Activated B cell treated with CpG ODN at 0.5 μM for 24 hours (primary cell): Measurements from ENCODE around the gene PPP6R3. TPM values are rescaled to one million over a fixed set of nuclear protein-coding genes. Genes with fewer than 3 reads are reported as not detected.

Experiments
- ATAC-seq: fragments of 200-7000 bp; cut with Tn5 transposase; one replicate; pipeline ENCODE4 v1.10.0; 2021; ENCODE audit warnings: low read depth, mild to moderate bottlenecking, moderate library complexity
- CTCF ChIA-PET: fragments of 350-600 bp; sonication (Branson Sonifier 250); formaldehyde crosslinking; loops from one replicate; lab custom pipeline; 2021; ENCODE audit warnings: antibody characterized with exemption; lab: Charles Lee
- POLR2A ChIA-PET: fragments of 350-600 bp; sonication (Branson Sonifier 250); formaldehyde crosslinking; loops from one replicate; lab custom pipeline; 2021; ENCODE audit warnings: antibody characterized with exemption; lab: Charles Lee
- DNase-seq: peaks from one replicate; pipeline ENCODE4 v3.0.0; 2022
- H3K27ac Mint-ChIP-seq: one replicate; pipeline ENCODE4 v1.8.0; 2020; ENCODE audit warnings: mixed read lengths
- H3K27me3 Mint-ChIP-seq: one replicate; pipeline ENCODE4 v1.8.0; 2021; ENCODE audit warnings: mixed read lengths
- H3K36me3 Mint-ChIP-seq: one replicate; pipeline ENCODE4 v1.8.0; 2021; ENCODE audit warnings: low read depth, mixed read lengths
- H3K4me1 Mint-ChIP-seq: one replicate; pipeline ENCODE4 v1.8.0; 2021; ENCODE audit warnings: mixed read lengths
- H3K4me3 Mint-ChIP-seq: one replicate; pipeline ENCODE4 v1.8.0; 2020; ENCODE audit warnings: mild to moderate bottlenecking, mixed read lengths
- H3K9me3 Mint-ChIP-seq: one replicate; pipeline ENCODE4 v1.8.0; 2020; ENCODE audit warnings: mixed read lengths
- CTCF ChIP-seq: fragments of 200-600 bp; IDR thresholded peaks from one replicate; pipeline ENCODE4 v1.8.0; 2022; ENCODE audit warnings: antibody characterized with exemption, mild to moderate bottlenecking
- intact Hi-C: fragments of 100-400 bp; cut with micrococcal nuclease; formaldehyde crosslinking; loops from one replicate; pipeline ENCODE4 v1.15.1; 2024
- total RNA-seq: library from RNA; stranded (reverse); gene quantifications from 2 replicates; pipeline ENCODE4 v1.2.3, GENCODE V29; 2022

The PPP6R3 gene
- total RNA-seq, 1 donor from 2014 or later = 147 TPM

GRCh38 chr11:68543594-68543993 is 83.0 kb downstream of the PPP6R3 start:
- H3K4me3 Mint-ChIP-seq = no peak overlapping the region
- ATAC-seq = no peak
- TF ChIP-seq CTCF = no peak

DNA sequence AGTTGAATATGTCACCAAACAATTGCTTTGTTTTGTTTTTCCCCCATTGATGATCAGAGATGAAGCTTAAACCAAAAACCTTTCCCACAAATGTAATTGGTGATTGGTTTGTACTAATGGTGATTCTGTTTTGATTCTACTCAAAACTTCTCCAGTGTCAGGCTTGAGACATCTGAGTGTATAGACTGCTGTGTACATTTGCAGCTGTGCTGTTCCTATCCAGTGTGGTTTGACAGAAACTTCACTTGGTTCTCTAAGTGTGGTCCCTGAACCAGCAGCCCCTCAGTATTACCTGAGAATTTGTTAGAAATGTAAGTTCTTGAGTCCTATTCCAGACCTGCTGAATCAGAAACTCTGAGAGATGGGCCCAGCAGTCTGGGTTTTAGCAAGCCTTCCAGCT is 84.8 kb downstream of the PPP6R3 start:
- intact Hi-C loops = no loop called here
- H3K4me1 Mint-ChIP-seq = peaks cover 26% of the 10 kb centered on the region
- POLR2A ChIA-PET = no interaction called here
- TF ChIP-seq CTCF = no peak
- H3K27ac Mint-ChIP-seq = no peak overlapping the region
- H3K36me3 Mint-ChIP-seq = peaks cover 96% of the 10 kb centered on the region
- H3K9me3 Mint-ChIP-seq = no peaks in the 10 kb centered on the region
- CTCF ChIA-PET = no interaction called here
- no peak overlapping the region for H3K4me3 Mint-ChIP-seq
- no peaks in the 10 kb centered on the region for H3K27me3 Mint-ChIP-seq
- ATAC-seq (no peak), DNase-seq (no peak)

More at GRCh38 chr11:68543594-68543993, 83.0 kb downstream of the PPP6R3 start:
- intact Hi-C loops = no loop called here
- H3K4me1 Mint-ChIP-seq = peaks cover 19% of the 10 kb centered on the region
- no peak overlapping the region for H3K27ac Mint-ChIP-seq
- no peak for DNase-seq
- CTCF ChIA-PET = no interaction called here
- POLR2A ChIA-PET = no interaction called here
- peaks cover 96% of the 10 kb centered on the region for H3K36me3 Mint-ChIP-seq
- H3K9me3 Mint-ChIP-seq = no peaks in the 10 kb centered on the region
- H3K27me3 Mint-ChIP-seq = no peaks in the 10 kb centered on the region

DNA sequence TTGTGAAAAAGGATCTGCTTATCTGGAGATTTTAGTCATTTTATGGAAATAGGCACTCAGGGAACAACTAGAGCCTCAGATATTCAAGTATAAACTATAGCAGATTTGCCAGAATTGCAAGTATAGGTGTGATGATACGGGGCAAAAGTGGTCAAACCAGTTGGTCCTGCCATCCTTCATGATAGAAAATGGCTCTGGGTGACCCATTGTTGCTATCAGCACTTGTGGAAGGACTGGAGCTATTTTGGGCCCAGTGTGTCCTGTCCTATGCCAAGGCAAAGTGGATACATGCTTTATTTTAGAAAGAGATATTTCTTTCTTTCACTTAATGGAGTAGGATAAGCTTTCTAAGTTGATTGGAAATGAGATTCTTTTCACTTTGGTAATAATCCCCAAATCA is 85.2 kb downstream of the PPP6R3 start:
- no peak overlapping the region for H3K27ac Mint-ChIP-seq
- no peaks in the 10 kb centered on the region for H3K27me3 Mint-ChIP-seq
- TF ChIP-seq CTCF = no peak
- peaks cover 96% of the 10 kb centered on the region for H3K36me3 Mint-ChIP-seq
- intact Hi-C loops = no loop called here
- ATAC-seq (no peak), DNase-seq (no peak)
- no peak overlapping the region for H3K4me3 Mint-ChIP-seq
- POLR2A ChIA-PET = no interaction called here
- CTCF ChIA-PET = no interaction called here
- H3K4me1 Mint-ChIP-seq = peaks cover 30% of the 10 kb centered on the region
- no peaks in the 10 kb centered on the region for H3K9me3 Mint-ChIP-seq

GRCh38 chr11:68546555-68546954 is 86.0 kb downstream of the PPP6R3 start:
- Mint-ChIP-seq H3K9me3 (no peaks in the 10 kb centered on the region), H3K27ac (no peak overlapping the region), H3K4me3 (no peak overlapping the region), H3K4me1 (peaks cover 30% of the 10 kb centered on the region), H3K27me3 (no peaks in the 10 kb centered on the region), H3K36me3 (peaks cover 96% of the 10 kb centered on the region)
- TF ChIP-seq CTCF = no peak
- no peak for ATAC-seq
- CTCF ChIA-PET = interaction anchor here (1.2 kb wide), 1 partner anchor 38 kb away, joined by 3 read pairs; no protein-coding TSS in a partner anchor
- POLR2A ChIA-PET = no interaction called here
- no peak for DNase-seq
- intact Hi-C loops = no loop called here

- intact Hi-C loops = no loop called here
- Mint-ChIP-seq H3K4me3 (no peak overlapping the region), H3K9me3 (no peaks in the 10 kb centered on the region), H3K4me1 (peaks cover 25% of the 10 kb centered on the region), H3K36me3 (peaks cover 97% of the 10 kb centered on the region), H3K27me3 (no peaks in the 10 kb centered on the region), H3K27ac (peak overlapping the region; percentile 43)
- ATAC-seq (no peak), DNase-seq (no peak)
- POLR2A ChIA-PET = no interaction called here
- CTCF ChIA-PET = no interaction called here
- TF ChIP-seq CTCF = no peak
These were observed 89.4 kb downstream of the PPP6R3 start for GRCh38 chr11:68549789-68550484.
